NCI-H146 treated with DMSO at 0.1 percent for 48 hours (cell line): ENCODE results near the gene FBXO10.
"Not testable (repeated sequence)": the region's sequence is repeated elsewhere in the genome, so short reads cannot be mapped to it uniquely, and the experiment has no call there.

Source experiments
- DNase-seq: peaks from one replicate; lab custom pipeline; 2025; ENCODE audit not compliant: unreplicated experiment; lab: John Stamatoyannopoulos, UW

FBXO10 gene

GRCh38 chr9:37486256-37486615 lies 89.9 kb downstream of the FBXO10 start:
- DNase-seq = no peak

GRCh38 chr9:37485389-37486255 lies 90.6 kb downstream of the FBXO10 start, which contains the start of gene POLR1E:
Gene POLR1E (plus strand): TSS chr9:37485948. CDS start chr9:37486048, 100 bp downstream.
- peak; percentile 94 for DNase-seq

GRCh38 chr9:37480759-37481158 lies 95.4 kb downstream of the FBXO10 start:
- no peak for DNase-seq

GRCh38 chr9:37477987-37478619 lies 98.1 kb downstream of the FBXO10 start:
- DNase-seq = not testable (repeated sequence)

- DNase-seq = not testable (repeated sequence)
Measured at GRCh38 chr9:37477443-37477842, 98.7 kb downstream of the FBXO10 start.

- no peak for DNase-seq
Measured at GRCh38 chr9:37476930-37477329, 99.2 kb downstream of the FBXO10 start.

- DNase-seq = no peak
Measured at GRCh38 chr9:37474438-37474837, 101.7 kb downstream of the FBXO10 start.

- DNase-seq = not testable (repeated sequence)
Measured at GRCh38 chr9:37473982-37474381, 102.2 kb downstream of the FBXO10 start.

- DNase-seq = no peak
Measured at GRCh38 chr9:37471942-37472684, 104.1 kb downstream of the FBXO10 start.

GRCh38 chr9:37468620-37469019 lies 107.6 kb downstream of the FBXO10 start:
- no peak for DNase-seq

- DNase-seq = not testable (repeated sequence)
Measured at GRCh38 chr9:37467530-37467929, 108.7 kb downstream of the FBXO10 start.

GRCh38 chr9:37466037-37466709 lies 110.0 kb downstream of the FBXO10 start:
- DNase-seq = peak; percentile 71

GRCh38 chr9:37465249-37466036 lies 110.7 kb downstream of the FBXO10 start, which contains the start of gene ZBTB5:
Gene ZBTB5 (minus strand): TSS chr9:37465450. CDS start chr9:37442551, 22,899 bp downstream.
- peak; percentile 100 for DNase-seq

GRCh38 chr9:37464426-37465248 lies 111.5 kb downstream of the FBXO10 start:
- DNase-seq = no peak

- no peak for DNase-seq
Measured at GRCh38 chr9:37464006-37464405, 112.2 kb downstream of the FBXO10 start.
